Activated T-cell treated with anti-CD3 and anti-CD28 coated beads for 24 hours (primary cell): ENCODE data around the gene ZNF213.
A peak's percentile ranks its signal among the peaks of the same experiment; 100 is the strongest.
"Not testable (repeated sequence)": the region's sequence is repeated elsewhere in the genome, so short reads cannot be mapped to it uniquely, and the experiment has no call there.

Experiments used
- DNase-seq: peaks from one replicate; pipeline ENCODE4 v3.0.0-alpha.2; 2020; ENCODE audit warnings: low read depth

The ZNF213 gene

DNA sequence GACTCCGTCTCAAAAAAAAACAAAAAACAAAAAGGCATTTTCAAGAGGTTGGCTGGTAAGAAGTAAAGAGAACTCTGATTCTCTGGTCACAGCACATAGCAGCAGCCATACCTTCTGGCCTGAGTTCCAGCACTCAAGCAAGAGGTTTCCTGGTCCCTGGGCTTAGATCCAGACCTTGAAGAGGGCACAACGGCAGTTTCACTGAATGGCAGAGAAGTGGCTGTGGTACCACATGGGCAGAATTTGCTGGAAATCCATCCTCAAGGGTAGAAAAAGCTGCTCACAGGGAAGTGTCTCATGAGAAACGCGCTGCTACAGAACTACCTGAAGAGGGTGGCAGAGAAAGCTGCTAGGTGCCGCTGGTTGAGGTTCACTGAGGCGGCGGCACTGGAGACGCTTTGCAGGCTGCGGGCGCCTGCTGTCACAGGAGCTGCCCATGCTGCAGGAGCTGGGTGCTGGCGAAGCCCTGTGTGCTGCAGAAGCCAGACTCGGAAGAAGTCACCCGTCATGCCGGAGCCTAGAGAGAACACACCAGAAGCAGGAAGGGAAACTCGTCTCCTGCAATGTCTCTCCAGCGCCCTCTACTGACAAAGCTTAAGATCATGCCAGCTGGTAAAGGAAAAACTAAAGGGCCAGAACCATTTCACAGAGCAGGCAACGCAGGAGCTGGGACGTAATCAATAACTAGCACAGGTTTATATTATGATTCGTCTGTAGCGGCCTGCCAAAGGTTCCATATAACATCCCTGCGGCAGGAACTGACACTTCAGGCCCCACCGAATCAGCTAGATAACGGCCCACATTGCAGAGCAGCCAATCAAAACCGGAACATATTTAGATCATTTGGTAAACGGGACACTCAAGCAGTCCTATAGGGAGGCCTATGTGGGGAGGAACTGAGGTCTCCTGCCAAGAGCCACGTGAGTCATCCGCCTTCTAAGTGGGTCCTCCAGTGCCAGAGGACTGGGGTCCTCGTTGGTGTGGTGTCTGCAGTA lies 5.4 kb upstream of the ZNF213 start:
- DNase-seq = peak; percentile 78

DNA sequence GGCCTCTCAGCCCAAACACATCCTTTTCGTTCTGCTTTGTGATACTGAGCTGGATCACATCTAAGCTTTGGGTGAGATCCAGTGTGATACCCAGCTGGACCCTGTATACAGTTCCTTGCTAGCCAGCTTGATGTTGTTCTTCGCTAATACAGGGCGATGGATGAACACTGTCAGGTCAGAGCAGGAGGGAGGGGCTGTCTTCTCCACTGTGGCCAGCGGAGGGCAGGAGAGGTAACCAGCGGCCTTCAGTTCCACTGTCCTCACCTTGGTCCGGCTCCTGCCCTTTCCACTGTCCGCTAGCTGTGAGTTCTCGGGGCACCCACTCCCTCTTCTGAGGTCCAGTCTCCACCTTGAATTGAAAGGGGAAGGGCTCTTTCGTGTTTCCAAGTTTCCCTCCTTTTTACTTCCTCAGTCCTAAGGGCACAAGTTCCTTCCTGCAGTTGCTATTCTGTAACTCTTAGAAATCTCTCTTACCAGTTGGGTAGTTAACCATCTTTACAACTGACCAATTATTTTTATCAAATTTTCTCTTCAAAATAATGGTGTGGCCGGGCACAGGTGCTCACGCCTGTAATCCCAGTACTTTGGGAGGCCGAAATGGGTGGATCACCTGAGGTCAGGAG lies 3.0 kb upstream of the ZNF213 start:
- DNase-seq = no peak

DNA sequence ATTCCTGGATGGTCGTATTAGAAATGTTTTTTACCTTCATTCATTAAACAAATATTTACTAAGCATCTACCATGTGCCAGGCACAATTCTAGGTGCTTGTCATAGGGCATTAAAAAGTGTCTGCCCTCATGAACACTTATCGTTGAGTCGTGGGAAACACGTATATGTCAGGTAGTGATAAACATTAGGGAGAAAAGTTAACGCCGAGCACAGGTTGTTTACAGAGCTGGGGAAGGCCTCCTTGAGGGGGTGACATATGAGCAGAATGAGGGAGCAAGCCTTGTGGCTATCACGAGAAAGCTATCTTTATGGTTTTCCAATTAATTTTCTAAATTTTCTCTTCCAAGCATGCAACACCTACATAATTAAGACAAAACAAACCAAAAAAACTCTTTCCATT lies 985 bp upstream of the ZNF213 start:
- DNase-seq = no peak

DNA sequence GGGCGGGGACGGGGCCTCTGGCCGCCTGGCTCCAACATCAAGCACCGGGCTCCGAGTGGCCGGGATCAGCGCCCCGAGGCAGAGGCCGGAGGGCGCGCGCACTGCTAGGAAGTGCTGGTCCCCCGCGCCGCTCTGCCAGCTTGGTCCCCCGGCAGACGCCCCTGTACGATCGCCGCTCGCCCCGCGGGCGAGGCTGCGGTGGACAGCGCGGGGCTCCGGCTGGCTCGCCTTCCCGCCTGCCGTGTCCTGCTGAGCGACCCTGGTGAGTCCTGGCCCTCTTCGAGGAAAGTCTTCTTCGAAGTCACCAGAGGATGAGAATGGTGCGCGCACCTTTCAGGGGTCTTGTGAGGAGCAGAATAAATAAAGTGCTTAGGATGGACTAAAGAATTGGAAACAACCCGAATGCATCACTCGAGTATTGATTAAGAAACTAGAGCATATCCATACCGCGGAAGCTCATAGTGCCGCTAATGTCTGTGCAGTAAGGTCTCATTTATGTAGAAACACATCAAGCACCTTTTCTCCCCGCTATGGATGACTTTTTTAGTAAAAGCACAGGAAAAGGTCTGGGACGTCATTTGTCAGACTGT lies 392 bp downstream of the ZNF213 start:
- no peak for DNase-seq

DNA sequence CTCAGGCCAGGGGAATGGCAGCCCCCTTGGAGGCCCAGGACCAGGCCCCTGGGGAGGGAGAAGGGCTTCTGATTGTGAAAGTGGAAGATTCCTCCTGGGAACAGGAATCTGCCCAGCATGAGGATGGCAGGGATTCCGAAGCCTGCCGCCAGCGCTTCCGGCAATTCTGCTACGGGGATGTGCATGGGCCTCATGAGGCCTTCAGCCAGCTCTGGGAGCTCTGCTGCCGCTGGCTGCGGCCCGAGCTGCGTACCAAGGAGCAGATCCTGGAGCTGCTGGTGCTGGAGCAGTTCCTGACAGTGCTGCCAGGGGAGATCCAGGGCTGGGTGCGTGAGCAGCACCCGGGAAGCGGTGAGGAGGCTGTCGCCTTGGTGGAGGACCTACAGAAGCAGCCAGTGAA lies 2.4 kb downstream of the ZNF213 start:
- no peak for DNase-seq

DNA sequence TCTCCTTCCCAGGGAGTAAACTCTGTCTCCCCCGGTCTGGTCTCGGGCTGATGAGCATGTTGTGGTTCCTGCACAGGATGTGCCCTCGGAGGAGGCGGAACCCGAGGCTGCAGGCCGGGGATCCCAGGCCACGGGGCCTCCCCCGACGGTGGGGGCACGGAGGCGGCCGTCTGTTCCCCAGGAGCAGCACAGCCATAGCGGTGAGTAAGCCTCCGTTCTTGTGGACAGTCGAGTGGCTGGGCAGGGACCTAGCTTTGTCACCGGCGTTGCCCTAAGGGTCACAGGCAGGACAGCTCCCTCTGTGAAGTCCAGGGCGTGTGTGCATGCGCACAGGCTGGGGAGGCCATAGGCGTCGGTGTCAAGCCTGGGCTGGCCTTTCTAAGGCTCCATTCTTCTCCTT lies 3.5 kb downstream of the ZNF213 start:
- no peak for DNase-seq

DNA sequence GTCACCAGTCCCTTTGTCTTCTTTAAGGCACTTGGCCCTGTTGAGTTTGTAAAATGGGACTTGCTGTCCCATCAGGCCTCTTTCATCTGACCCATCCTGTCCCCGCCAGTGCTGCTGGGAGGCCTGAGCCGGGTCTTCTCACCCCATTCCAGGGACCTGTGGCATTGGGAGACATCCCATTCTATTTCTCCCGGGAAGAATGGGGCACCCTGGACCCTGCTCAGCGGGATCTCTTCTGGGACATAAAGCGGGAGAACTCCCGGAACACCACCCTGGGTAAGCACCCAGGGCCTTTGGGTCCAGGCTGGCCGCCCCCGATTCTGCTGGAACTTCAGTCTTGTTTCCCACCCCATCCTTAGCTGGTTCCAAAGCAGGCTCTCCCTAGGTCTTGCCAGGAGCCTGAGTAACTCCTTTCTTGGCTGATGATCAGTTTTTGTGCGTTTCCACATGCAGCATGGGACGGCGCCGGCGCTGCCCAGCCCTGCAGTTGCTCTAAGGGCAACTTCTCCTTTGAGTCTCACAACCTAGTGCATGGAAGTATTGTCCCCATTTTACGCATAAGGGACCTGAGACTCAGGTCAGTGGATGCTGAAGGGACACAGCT lies 4.1 kb downstream of the ZNF213 start:
- no peak for DNase-seq

DNA sequence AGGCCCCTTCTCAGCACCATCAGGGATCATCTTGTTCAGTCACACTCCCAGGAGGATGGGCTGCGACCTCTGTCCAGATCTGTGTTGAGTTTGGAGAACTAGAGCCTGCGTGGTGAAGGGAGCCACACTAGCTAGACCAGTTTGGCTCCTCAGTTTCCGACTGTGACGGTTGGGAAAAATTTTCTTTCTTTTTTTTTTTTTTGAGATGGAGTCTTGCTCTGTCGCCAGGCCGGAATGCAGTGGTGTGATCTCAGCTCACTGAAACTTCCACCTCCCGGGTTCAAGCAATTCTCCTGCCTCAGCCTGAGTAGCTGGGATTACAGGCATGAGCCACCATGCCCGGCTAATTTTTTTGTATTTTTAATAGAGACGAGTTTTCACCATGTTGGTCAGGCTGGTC lies 4.7 kb downstream of the ZNF213 start:
- not testable (repeated sequence) for DNase-seq

DNA sequence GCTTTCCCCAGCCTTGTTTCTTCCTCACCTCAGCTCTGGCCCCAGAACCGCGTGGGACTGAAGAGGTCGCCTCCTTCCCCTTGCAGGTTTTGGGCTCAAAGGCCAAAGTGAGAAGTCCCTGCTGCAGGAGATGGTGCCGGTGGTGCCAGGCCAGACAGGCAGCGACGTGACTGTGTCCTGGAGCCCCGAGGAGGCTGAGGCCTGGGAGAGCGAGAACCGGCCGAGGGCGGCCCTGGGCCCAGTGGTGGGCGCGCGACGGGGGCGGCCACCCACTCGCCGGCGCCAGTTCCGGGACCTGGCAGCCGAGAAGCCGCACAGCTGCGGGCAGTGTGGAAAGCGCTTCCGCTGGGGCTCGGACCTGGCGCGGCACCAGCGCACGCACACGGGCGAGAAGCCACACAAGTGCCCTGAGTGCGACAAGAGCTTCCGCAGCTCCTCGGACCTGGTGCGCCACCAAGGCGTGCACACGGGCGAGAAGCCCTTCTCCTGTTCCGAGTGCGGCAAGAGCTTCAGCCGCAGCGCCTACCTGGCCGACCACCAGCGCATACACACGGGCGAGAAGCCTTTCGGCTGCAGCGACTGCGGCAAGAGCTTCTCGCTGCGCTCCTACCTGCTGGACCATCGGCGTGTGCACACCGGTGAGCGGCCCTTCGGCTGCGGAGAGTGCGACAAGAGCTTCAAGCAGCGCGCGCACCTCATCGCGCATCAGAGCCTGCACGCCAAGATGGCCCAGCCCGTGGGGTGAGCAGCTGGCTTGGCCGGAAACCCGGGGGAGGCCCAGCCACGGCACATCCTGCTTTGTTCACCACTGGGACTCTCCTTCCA lies 6.0 kb downstream of the ZNF213 start:
- DNase-seq = no peak

DNA sequence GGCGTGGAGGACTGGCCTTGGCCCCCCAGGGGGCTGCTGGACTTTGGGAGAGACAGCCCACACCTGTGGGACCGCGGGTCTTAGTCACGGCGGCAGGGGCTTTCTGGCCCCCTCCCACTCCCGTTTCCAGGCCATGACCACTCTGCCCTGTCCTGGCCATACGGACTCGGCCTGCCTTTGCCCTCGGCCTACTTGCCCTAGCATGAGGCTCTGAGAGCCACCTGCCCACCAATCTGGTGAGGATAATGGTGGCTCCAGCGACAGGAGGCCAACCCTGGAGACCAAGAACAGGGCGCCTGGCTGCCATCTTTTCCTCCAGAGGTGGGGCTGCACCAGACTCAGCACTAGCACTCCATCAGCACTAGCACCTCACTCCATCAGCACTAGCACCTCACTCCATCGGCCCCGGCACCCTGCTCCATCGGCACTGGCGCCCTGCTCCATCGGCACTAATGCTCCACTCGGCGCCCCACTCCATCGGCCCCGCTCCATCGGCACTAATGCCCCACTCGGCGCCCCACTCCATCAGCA lies 7.0 kb downstream of the ZNF213 start:
- DNase-seq = no peak

DNA sequence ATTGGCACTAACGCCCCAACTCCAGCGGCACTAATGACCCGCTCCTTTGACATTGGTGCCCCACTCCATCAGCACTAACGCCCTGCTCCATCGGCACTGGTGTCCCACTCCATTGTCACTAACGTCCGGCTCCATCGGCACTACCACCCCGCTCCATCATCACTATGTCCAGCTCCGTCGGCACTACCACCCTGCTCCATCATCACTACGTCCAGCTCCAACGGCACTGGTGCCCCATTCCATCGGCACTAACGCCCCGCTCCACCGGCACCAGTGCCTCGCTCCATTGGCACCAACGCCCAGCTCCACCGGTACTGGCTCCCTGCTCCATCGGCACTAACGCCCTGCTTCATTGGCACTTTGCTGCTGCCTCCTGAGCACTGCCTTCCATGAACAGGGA lies 7.5 kb downstream of the ZNF213 start:
- no peak for DNase-seq

DNA sequence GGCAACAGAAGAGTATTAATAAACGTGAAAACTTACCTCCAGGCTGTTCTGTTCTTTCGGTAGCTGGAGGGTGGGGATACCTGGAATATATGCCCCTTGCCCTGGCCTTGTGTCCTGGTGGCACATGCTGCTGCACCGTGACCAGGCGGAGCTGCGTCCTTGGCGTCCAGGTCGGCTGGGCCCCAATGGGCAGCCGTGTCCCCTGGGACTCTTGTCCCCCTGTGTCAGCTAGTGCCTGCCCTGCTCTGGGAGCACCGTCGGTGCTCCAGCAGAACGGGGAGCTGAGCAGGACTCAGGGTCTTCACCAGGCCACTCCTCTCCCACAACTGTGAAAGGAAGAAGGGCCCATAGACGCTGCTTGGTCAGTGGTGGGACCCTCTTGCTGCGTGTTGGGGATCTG lies 7.9 kb downstream of the ZNF213 start:
- no peak for DNase-seq

DNA sequence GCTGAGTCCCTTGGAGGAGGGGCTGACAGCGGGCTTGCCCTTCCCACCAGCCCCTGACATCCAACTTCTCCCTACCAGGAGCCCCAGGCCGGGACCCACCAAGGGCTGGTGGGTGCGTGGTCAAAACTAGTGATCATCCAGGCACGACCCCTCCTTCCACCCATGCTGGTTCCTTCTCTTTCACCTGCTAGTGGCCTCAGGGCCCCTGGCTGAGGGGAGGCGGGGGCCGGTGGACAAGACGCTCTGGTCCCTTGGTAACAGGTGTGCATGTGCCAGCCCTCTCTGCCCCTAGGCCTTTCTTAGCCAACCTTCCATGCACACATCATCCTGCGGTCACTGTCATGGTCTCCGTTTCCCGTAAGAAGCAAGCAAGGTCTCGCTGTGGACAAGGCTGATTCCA lies 8.4 kb downstream of the ZNF213 start:
- no peak for DNase-seq

DNA sequence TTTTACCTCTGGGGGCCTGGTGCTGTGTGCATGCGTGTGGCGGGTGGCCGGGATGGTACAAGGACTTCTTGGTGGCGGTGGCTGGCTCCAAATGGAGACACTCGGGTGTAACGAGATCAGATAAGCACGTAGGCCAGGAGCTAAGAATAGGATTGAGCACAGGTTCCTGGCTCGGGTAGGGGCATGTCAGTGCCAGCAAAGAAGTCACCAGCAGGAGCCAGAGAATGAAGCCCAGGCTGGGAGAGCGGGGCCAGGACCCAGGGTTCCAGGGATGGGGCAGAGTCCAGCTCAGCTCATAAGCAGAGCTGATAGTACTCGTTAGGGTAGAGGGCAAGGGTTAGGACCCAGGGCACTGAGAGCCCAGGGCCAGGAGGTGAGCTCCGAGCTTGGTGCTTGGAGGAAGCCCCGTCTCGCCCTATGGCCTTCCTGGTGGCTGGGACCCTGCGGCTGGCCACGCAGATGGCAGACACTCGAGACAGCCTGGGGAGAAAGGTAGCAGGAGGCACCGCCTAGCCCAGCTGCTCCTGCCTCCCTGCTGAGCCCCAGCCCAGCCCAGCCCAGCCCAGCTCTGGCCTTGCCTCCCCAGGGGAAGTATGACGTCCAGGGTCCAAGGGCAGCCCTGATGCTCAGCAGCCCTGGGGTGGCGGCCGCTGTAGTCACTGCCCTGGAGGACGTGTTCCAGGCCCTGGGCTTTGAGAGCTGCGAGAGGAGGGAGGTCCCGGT lies 8.9 kb downstream of the ZNF213 start:
- DNase-seq = no peak

DNA sequence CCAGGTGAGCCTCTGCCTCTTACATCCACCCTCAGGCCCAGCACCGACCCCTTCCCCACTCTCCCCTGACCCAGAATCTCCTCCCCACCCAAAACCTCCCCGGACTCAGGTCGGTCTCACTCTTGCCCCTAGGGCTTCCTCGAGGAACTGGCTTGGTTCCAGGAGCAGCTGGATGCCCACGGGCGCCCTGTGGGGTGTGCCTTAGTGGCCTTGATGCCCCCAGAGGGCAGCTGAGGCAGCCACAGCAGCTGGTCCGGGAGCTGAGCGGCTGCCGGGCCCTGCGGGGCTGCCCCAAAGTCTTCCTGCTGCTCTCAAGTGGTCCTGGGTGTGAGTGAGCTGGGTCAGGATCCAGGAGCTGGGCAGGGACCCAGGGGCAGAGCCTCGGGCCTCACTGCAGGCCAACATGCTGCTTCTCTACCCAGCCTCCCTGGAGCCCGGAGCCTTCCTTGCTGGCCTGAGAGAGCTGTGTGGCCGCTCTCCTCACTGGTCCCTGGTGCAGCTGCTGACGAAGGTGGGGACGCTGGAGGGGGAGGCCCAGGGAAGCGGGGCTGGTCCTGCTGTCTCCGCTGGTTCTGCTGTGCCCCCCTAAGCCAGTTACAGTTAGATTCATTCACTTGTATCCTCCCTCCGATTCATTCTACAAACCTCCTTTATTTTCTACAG lies 9.6 kb downstream of the ZNF213 start:
- DNase-seq = no peak

DNA sequence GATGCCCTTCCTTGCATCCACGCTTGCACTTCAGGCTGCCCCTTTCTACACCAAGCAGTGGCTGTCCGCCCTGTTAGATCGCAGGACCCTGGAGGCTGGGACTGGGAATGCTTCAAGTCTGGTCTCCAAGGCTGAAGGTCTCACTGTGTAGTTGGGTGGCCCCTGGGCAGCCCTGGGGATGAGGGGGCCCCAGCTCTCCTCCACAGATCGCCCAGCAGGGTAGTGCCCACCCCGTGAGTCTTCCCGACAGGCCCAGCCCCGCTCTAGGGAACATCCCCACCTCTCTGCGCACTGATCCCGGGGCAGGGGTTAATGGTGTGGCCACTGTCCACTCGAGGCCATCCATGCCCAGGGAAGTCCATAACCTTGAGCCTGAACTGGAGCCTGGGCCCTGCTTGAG lies 10.3 kb downstream of the ZNF213 start:
- DNase-seq = no peak

DNA sequence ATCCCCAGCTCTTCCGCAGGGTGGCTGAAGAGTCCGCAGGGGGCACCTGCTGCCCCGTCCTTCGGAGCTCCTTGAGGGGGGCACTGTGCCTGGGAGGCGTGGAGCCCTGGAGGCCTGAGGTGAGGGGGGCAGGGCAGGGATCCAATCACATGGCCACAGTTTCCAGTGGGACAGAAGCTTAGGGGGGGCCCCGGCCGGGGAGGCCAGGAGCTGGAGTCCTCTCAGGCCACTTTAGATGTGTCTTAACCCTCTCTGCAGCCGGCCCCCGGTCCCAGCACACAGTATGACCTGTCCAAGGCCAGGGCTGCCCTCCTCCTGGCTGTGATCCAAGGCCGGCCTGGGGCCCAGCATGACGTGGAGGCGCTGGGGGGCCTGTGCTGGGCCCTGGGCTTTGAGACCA lies 10.8 kb downstream of the ZNF213 start:
- DNase-seq = no peak

DNA sequence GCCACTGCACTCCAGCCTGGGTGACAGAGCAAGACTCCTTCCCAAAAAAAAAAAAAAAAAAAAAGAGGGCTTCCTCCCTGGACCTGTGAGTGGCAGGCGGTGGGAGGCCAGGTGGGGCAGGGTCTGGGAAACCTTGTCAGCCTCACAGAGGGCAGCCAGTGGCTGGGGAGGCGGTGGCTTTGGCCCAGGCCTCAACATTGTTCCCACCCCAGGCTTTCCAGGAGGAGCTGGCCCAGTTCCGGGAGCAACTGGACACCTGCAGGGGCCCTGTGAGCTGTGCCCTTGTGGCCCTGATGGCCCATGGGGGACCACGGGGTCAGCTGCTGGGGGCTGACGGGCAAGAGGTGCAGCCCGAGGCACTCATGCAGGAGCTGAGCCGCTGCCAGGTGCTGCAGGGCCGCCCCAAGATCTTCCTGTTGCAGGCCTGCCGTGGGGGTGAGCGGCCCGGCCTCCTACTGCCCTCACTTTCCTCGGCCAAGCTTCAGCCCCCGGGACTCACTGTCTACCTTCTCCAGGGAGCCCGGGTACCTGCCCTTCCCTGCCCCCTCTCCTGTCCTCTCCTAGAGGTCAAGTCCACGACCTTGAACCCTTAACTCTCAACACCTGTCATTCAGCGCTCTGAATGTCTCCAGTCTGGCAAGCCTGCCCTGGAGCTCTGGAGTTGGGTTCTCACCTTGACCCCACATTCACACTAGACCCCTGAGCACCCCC lies 12.4 kb downstream of the ZNF213 start:
- DNase-seq = no peak

DNA sequence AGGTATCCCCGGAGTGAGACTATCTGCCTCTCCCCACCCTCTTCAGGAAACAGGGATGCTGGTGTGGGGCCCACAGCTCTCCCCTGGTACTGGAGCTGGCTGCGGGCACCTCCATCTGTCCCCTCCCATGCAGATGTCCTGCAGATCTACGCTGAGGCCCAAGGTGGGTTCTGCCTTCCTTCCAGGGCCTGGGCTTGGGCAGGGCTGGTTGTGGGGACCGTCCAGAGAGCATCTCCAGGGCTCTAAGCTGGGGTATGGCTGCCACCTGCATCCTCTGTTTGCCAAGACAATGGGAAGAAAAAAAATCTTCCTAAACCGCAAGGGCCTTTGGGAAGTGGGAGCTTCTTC lies 12.9 kb downstream of the ZNF213 start:
- DNase-seq = no peak
